Measurements from ENCODE around the gene SLK. TPM values are rescaled to one million over a fixed set of nuclear protein-coding genes. Genes with fewer than 3 reads are reported as not detected.

SLK gene
- polyA plus RNA-seq, 1 donor = 34.0 TPM

GRCh38 chr10:104067525-104067924, 100.6 kb downstream of the SLK start:
- Histone ChIP-seq H3K27me3 (ENCODE audit: control insufficient read depth, insufficient read depth, low read length) (no peaks in the 10 kb centered on the region), H3K9me3 (ENCODE audit: control insufficient read depth, low read depth, low read length) (no peaks in the 10 kb centered on the region), H3K27ac (ENCODE audit: low read length) (no peak overlapping the region), H3K4me3 (ENCODE audit: low read length) (peak overlapping the region; percentile 0), H3K36me3 (ENCODE audit: control insufficient read depth, insufficient read depth, low read length) (no peaks in the 10 kb centered on the region), H3K4me1 (ENCODE audit: control insufficient read depth, insufficient read depth, low read length) (peaks cover 17% of the 10 kb centered on the region)
- WGBS (ENCODE audit: insufficient coverage, low lambda C conversion rate) = 38% methylated on average over 7 of the region's 12 CpGs
- peak in 1 of 2 donors; percentile 27 for DNase-seq

- H3K27me3 ChIP-seq (ENCODE audit: control insufficient read depth, insufficient read depth, low read length) = no peaks in the 10 kb centered on the region
- peaks cover 17% of the 10 kb centered on the region for H3K4me1 ChIP-seq (ENCODE audit: control insufficient read depth, insufficient read depth, low read length)
- no peaks in the 10 kb centered on the region for H3K36me3 ChIP-seq (ENCODE audit: control insufficient read depth, insufficient read depth, low read length)
- peak overlapping the region; percentile 43 for H3K27ac ChIP-seq (ENCODE audit: low read length)
- 20% methylated on average over 2 of the region's 6 CpGs for WGBS (ENCODE audit: insufficient coverage, low lambda C conversion rate)
- peak; percentile 71 to 87 for DNase-seq
- no peak overlapping the region for H3K4me3 ChIP-seq (ENCODE audit: low read length)
- no peaks in the 10 kb centered on the region for H3K9me3 ChIP-seq (ENCODE audit: control insufficient read depth, low read depth, low read length)
These were observed 102.7 kb downstream of the SLK start for GRCh38 chr10:104069613-104070012.

GRCh38 chr10:104072786-104073185, 105.8 kb downstream of the SLK start:
- DNase-seq = no peak
- no peak overlapping the region for H3K4me3 ChIP-seq (ENCODE audit: low read length)
- no CpG with 5 or more reads among the region's 5 CpGs for whole genome bisulfite sequencing (ENCODE audit: insufficient coverage, low lambda C conversion rate)

GRCh38 chr10:104074505-104074904, 107.6 kb downstream of the SLK start:
- no CpG with 5 or more reads among the region's 6 CpGs for whole genome bisulfite sequencing (ENCODE audit: insufficient coverage, low lambda C conversion rate)

More at GRCh38 chr10:104072786-104073185, 105.8 kb downstream of the SLK start:
- no peaks in the 10 kb centered on the region for H3K9me3 ChIP-seq (ENCODE audit: control insufficient read depth, low read depth, low read length)
- H3K27me3 ChIP-seq (ENCODE audit: control insufficient read depth, insufficient read depth, low read length) = no peaks in the 10 kb centered on the region
- no peak overlapping the region for H3K27ac ChIP-seq (ENCODE audit: low read length)
- H3K4me1 ChIP-seq (ENCODE audit: control insufficient read depth, insufficient read depth, low read length) = peaks cover 17% of the 10 kb centered on the region
- H3K36me3 ChIP-seq (ENCODE audit: control insufficient read depth, insufficient read depth, low read length) = no peaks in the 10 kb centered on the region

GRCh38 chr10:104076743-104077160, 109.8 kb downstream of the SLK start:
- no peak overlapping the region for H3K4me3 ChIP-seq (ENCODE audit: low read length)
- H3K27ac ChIP-seq (ENCODE audit: low read length) = no peak overlapping the region
- no peaks in the 10 kb centered on the region for H3K27me3 ChIP-seq (ENCODE audit: control insufficient read depth, insufficient read depth, low read length)
- no CpG with 5 or more reads among the region's 3 CpGs for WGBS (ENCODE audit: insufficient coverage, low lambda C conversion rate)
- DNase-seq = peak; percentile 29 to 76
- no peaks in the 10 kb centered on the region for H3K36me3 ChIP-seq (ENCODE audit: control insufficient read depth, insufficient read depth, low read length)
- peaks cover 6% of the 10 kb centered on the region for H3K4me1 ChIP-seq (ENCODE audit: control insufficient read depth, insufficient read depth, low read length)
- H3K9me3 ChIP-seq (ENCODE audit: control insufficient read depth, low read depth, low read length) = no peaks in the 10 kb centered on the region

More at GRCh38 chr10:104074505-104074904, 107.6 kb downstream of the SLK start:
- no peak overlapping the region for H3K27ac ChIP-seq (ENCODE audit: low read length)
- H3K4me1 ChIP-seq (ENCODE audit: control insufficient read depth, insufficient read depth, low read length) = peaks cover 9% of the 10 kb centered on the region
- H3K36me3 ChIP-seq (ENCODE audit: control insufficient read depth, insufficient read depth, low read length) = no peaks in the 10 kb centered on the region
- H3K9me3 ChIP-seq (ENCODE audit: control insufficient read depth, low read depth, low read length) = no peaks in the 10 kb centered on the region
- no peak for DNase-seq
- no peak overlapping the region for H3K4me3 ChIP-seq (ENCODE audit: low read length)
- no peaks in the 10 kb centered on the region for H3K27me3 ChIP-seq (ENCODE audit: control insufficient read depth, insufficient read depth, low read length)

GRCh38 chr10:104077247-104077646, 110.3 kb downstream of the SLK start:
- Histone ChIP-seq H3K27ac (ENCODE audit: low read length) (no peak overlapping the region), H3K4me3 (ENCODE audit: low read length) (no peak overlapping the region), H3K36me3 (ENCODE audit: control insufficient read depth, insufficient read depth, low read length) (no peaks in the 10 kb centered on the region), H3K4me1 (ENCODE audit: control insufficient read depth, insufficient read depth, low read length) (peaks cover 6% of the 10 kb centered on the region), H3K27me3 (ENCODE audit: control insufficient read depth, insufficient read depth, low read length) (no peaks in the 10 kb centered on the region), H3K9me3 (ENCODE audit: control insufficient read depth, low read depth, low read length) (no peaks in the 10 kb centered on the region)
- no CpG with 5 or more reads among the region's 3 CpGs for WGBS (ENCODE audit: insufficient coverage, low lambda C conversion rate)
- DNase-seq = no peak

GRCh38 chr10:104077663-104078151, 110.8 kb downstream of the SLK start:
- no peak for DNase-seq
- Histone ChIP-seq H3K36me3 (ENCODE audit: control insufficient read depth, insufficient read depth, low read length) (no peaks in the 10 kb centered on the region), H3K4me1 (ENCODE audit: control insufficient read depth, insufficient read depth, low read length) (peaks cover 6% of the 10 kb centered on the region), H3K27ac (ENCODE audit: low read length) (no peak overlapping the region), H3K9me3 (ENCODE audit: control insufficient read depth, low read depth, low read length) (no peaks in the 10 kb centered on the region), H3K27me3 (ENCODE audit: control insufficient read depth, insufficient read depth, low read length) (no peaks in the 10 kb centered on the region), H3K4me3 (ENCODE audit: low read length) (no peak overlapping the region)
- 100% methylated on average over 1 of the region's 5 CpGs for WGBS (ENCODE audit: insufficient coverage, low lambda C conversion rate)

Other genes starting within 250 kb of the SLK start
- gene SH3PXD2A, start 111.6 kb upstream of the SLK start, polyA plus RNA-seq = 32.0 TPM
- 13.4 TPM for gene STN1, start 49.0 kb upstream of the SLK start, polyA plus RNA-seq
- gene COL17A1, start 118.7 kb downstream of the SLK start, polyA plus RNA-seq = 8.8 TPM
- gene SFR1, start 155.0 kb downstream of the SLK start, polyA plus RNA-seq = 9.3 TPM

Measured in large intestine (tissue), 3 donors.